Measurements from ENCODE around the gene RNF222.
A peak's percentile ranks its signal among the peaks of the same experiment; 100 is the strongest.

Gene RNF222

GRCh38 chr17:8417806-8418205, 20.2 kb upstream of the RNF222 start:
- Histone ChIP-seq H3K4me1 (ENCODE audit: insufficient read depth, low read length, poor library complexity, severe bottlenecking) (peaks cover 10% of the 10 kb centered on the region), H2AFZ (ENCODE audit: low read length) (no peak overlapping the region)

GRCh38 chr17:8413938-8414337, 16.3 kb upstream of the RNF222 start:
- no peaks in the 10 kb centered on the region for H3K9me2 ChIP-seq (replicated peaks; ENCODE audit: low read depth, low read length)
- no peaks in the 10 kb centered on the region for H3K36me3 ChIP-seq (ENCODE audit: insufficient read depth, low read length)
- H3K4me2 ChIP-seq (ENCODE audit: low read depth, low read length, poor library complexity, severe bottlenecking): no peak overlapping the region
- H3K79me2 ChIP-seq (ENCODE audit: insufficient read depth, low read length): no peaks in the 10 kb centered on the region
- H3F3A ChIP-seq (ENCODE audit: low read depth): no peaks in the 10 kb centered on the region
- TF ChIP-seq CTCF (conservative IDR thresholded peaks at IDR 0.05; ENCODE audit: low read length) (no peak), EZH2phosphoT487 (IDR thresholded peaks at IDR 0.05; ENCODE audit: borderline replicate concordance) (no peak)
- no peaks in the 10 kb centered on the region for H4K20me1 ChIP-seq (ENCODE audit: insufficient read depth, low read length, poor library complexity, severe bottlenecking)
- no peak overlapping the region for H3K9ac ChIP-seq (ENCODE audit: low read depth, low read length, poor library complexity, severe bottlenecking)
- no peak overlapping the region for H3K4me3 ChIP-seq (ENCODE audit: low read length, poor library complexity, severe bottlenecking)
- peaks cover 10% of the 10 kb centered on the region for H3K4me1 ChIP-seq (ENCODE audit: insufficient read depth, low read length, poor library complexity, severe bottlenecking)
- H3K9me3 ChIP-seq (ENCODE audit: insufficient read depth, low read depth, low read length): no peaks in the 10 kb centered on the region
- no peak overlapping the region for H2AFZ ChIP-seq (ENCODE audit: low read length)
- no peaks in the 10 kb centered on the region for H3K27me3 ChIP-seq (ENCODE audit: insufficient read depth, low read length, poor library complexity, severe bottlenecking)

More at GRCh38 chr17:8417806-8418205, 20.2 kb upstream of the RNF222 start:
- Histone ChIP-seq H3K36me3 (ENCODE audit: insufficient read depth, low read length) (no peaks in the 10 kb centered on the region), H3K79me2 (ENCODE audit: insufficient read depth, low read length) (no peaks in the 10 kb centered on the region), H3K9ac (ENCODE audit: low read depth, low read length, poor library complexity, severe bottlenecking) (no peak overlapping the region), H4K20me1 (ENCODE audit: insufficient read depth, low read length, poor library complexity, severe bottlenecking) (no peaks in the 10 kb centered on the region), H3K27me3 (ENCODE audit: insufficient read depth, low read length, poor library complexity, severe bottlenecking) (no peaks in the 10 kb centered on the region), H3K4me3 (ENCODE audit: low read length, poor library complexity, severe bottlenecking) (no peak overlapping the region), H3K4me2 (ENCODE audit: low read depth, low read length, poor library complexity, severe bottlenecking) (no peak overlapping the region), H3K9me2 (replicated peaks; ENCODE audit: low read depth, low read length) (no peaks in the 10 kb centered on the region), H3F3A (ENCODE audit: low read depth) (no peaks in the 10 kb centered on the region), H3K9me3 (ENCODE audit: insufficient read depth, low read depth, low read length) (no peaks in the 10 kb centered on the region)
- TF ChIP-seq EZH2phosphoT487 (IDR thresholded peaks at IDR 0.05; ENCODE audit: borderline replicate concordance) (no peak), CTCF (conservative IDR thresholded peaks at IDR 0.05; ENCODE audit: low read length) (no peak)

GRCh38 chr17:8413328-8413727, 15.7 kb upstream of the RNF222 start:
- TF ChIP-seq CTCF (conservative IDR thresholded peaks at IDR 0.05; ENCODE audit: low read length) (no peak), EZH2phosphoT487 (IDR thresholded peaks at IDR 0.05; ENCODE audit: borderline replicate concordance) (no peak)
- Histone ChIP-seq H2AFZ (ENCODE audit: low read length) (no peak overlapping the region), H3K4me2 (ENCODE audit: low read depth, low read length, poor library complexity, severe bottlenecking) (peak overlapping the region; percentile 5), H3K36me3 (ENCODE audit: insufficient read depth, low read length) (no peaks in the 10 kb centered on the region), H3K27me3 (ENCODE audit: insufficient read depth, low read length, poor library complexity, severe bottlenecking) (no peaks in the 10 kb centered on the region), H3K9me2 (replicated peaks; ENCODE audit: low read depth, low read length) (no peaks in the 10 kb centered on the region), H4K20me1 (ENCODE audit: insufficient read depth, low read length, poor library complexity, severe bottlenecking) (no peaks in the 10 kb centered on the region), H3K9me3 (ENCODE audit: insufficient read depth, low read depth, low read length) (no peaks in the 10 kb centered on the region), H3F3A (ENCODE audit: low read depth) (no peaks in the 10 kb centered on the region), H3K4me1 (ENCODE audit: insufficient read depth, low read length, poor library complexity, severe bottlenecking) (peaks cover 10% of the 10 kb centered on the region), H3K4me3 (ENCODE audit: low read length, poor library complexity, severe bottlenecking) (no peak overlapping the region), H3K79me2 (ENCODE audit: insufficient read depth, low read length) (no peaks in the 10 kb centered on the region), H3K9ac (ENCODE audit: low read depth, low read length, poor library complexity, severe bottlenecking) (no peak overlapping the region)

All from Loucy (cell line).